GM19025 (cell line): ENCODE measurements around the gene CFAP157.

ENCODE experiments used
- ATAC-seq: cut with Tn5 transposase; IDR thresholded peaks from one replicate; pipeline ENCODE4 v1.9.1; 2021; ENCODE audit warnings: mild to moderate bottlenecking, low read depth, moderate library complexity; ENCODE audit not compliant: unreplicated experiment

Gene CFAP157

GRCh38 chr9:127706836-127707241 lies at the start of gene CFAP157:
Gene CFAP157 (plus strand): TSS chr9:127706988. CDS start chr9:127707032, 44 bp downstream.
- ATAC-seq = no peak

GRCh38 chr9:127658428-127658827 lies 48.4 kb upstream of the CFAP157 start:
- no peak for ATAC-seq

GRCh38 chr9:127660886-127661741 lies 45.7 kb upstream of the CFAP157 start:
- no peak for ATAC-seq

- ATAC-seq = no peak
These were observed 44.2 kb upstream of the CFAP157 start for GRCh38 chr9:127662617-127663016.

GRCh38 chr9:127664324-127664677 lies 42.5 kb upstream of the CFAP157 start:
- no peak for ATAC-seq

- no peak for ATAC-seq
These were observed 41.9 kb upstream of the CFAP157 start for GRCh38 chr9:127664678-127665507.

- no peak for ATAC-seq
These were observed 39.5 kb upstream of the CFAP157 start for GRCh38 chr9:127667127-127667844.

- ATAC-seq = no peak
These were observed 38.9 kb upstream of the CFAP157 start for GRCh38 chr9:127667906-127668305.

- ATAC-seq = no peak
These were observed 33.6 kb upstream of the CFAP157 start for GRCh38 chr9:127673234-127673633.

GRCh38 chr9:127676638-127677037 lies 30.1 kb upstream of the CFAP157 start:
- ATAC-seq = no peak

GRCh38 chr9:127679506-127679905 lies 27.3 kb upstream of the CFAP157 start:
- ATAC-seq = no peak

- no peak for ATAC-seq
These were observed 26.6 kb upstream of the CFAP157 start for GRCh38 chr9:127680226-127680625.

GRCh38 chr9:127680846-127681245 lies 25.9 kb upstream of the CFAP157 start:
- ATAC-seq = no peak

- no peak for ATAC-seq
These were observed 24.2 kb upstream of the CFAP157 start for GRCh38 chr9:127682351-127683136.

- no peak for ATAC-seq
These were observed 23.1 kb upstream of the CFAP157 start for GRCh38 chr9:127683723-127684122.

GRCh38 chr9:127684576-127684975 lies 22.2 kb upstream of the CFAP157 start:
- ATAC-seq = no peak

- no peak for ATAC-seq
These were observed 20.1 kb upstream of the CFAP157 start for GRCh38 chr9:127686461-127687393.

- no peak for ATAC-seq
These were observed 17.3 kb upstream of the CFAP157 start for GRCh38 chr9:127689329-127690000.

GRCh38 chr9:127690735-127691134 lies 16.1 kb upstream of the CFAP157 start:
- no peak for ATAC-seq
